Measurements from ENCODE around the gene DPP7.

Gene DPP7

DNA sequence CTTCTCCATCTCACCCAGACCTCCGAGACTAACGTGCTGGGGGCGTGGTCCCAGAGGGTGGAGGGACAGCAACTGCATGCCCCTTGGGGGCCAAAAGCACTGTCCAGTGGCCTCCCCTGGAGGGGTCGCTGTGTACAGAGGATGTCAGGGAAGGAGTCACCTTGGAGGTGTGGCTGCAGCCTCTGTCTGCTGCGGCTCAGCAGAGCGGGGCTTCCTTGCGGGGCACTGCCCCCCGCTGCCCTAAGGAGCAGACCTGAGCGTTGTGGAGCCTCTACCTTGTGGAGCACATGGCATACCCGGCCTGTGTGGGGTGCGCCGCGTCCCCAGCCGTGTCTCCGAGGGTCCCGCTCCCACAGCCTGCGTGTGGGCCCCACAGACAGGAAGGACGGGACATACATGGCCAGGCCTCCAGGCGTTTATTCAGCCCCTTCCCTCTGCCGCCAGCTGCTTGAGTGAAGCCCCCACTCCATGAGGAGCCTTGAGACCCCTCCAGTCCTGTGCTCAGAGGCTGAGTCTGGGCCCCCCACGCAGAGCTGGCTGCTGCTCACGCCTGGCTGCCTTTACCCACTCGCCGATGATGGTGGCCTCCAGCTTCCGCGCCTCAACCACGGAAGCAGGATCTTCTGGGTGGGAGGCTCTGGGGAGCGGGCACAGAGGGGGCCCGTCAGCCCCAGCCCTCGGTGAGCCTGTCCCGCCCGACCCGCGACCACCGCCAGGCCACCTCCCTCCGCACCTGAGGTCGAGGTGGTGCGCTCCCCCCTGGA, 4.2 kb downstream of the DPP7 start:
- FAIRE-seq, result no peak

DNA sequence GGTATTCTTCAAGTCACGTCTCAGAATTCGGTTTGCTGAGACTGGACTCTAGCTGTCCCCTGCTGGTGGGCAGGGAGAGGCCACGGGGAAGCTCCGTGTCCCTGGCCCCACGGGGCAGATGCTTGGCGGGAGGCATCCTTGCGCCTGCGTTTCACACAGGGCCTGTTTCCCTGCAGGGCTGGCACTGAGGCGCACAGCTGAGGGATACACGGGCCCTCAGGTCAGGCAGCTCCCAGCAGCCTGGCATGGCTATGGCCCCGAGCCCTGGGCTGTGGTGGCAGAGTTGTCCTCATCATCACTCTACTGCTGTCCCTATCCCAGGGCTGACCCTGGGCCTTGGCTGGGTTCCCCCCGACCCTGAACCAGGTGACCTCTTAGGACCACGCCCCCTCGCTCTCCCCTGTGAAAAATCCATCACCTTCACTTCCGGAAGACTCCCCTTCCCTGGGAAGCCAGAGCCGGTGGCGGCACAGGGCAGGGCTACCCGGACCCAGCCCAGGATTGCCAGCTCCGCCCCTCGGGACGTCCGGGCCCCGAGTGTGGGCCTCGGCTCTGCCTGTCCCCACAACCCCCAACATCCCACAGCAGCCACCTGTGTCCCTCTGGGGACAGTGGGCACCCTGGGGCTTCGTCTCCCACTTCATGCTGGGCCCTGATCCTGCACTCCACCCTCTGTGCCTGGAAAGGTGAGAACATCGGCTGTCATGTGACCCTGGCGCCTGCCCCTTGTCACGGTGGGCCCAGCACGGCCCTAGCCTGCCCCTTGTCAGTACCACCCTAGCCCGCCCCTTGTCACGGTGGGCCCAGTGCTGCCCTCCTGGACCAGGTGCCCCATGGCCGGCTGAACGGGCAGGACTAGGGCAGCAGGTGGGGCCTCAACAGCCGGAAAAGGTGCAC, 5.0 kb downstream of the DPP7 start:
- no peak for FAIRE-seq

DNA sequence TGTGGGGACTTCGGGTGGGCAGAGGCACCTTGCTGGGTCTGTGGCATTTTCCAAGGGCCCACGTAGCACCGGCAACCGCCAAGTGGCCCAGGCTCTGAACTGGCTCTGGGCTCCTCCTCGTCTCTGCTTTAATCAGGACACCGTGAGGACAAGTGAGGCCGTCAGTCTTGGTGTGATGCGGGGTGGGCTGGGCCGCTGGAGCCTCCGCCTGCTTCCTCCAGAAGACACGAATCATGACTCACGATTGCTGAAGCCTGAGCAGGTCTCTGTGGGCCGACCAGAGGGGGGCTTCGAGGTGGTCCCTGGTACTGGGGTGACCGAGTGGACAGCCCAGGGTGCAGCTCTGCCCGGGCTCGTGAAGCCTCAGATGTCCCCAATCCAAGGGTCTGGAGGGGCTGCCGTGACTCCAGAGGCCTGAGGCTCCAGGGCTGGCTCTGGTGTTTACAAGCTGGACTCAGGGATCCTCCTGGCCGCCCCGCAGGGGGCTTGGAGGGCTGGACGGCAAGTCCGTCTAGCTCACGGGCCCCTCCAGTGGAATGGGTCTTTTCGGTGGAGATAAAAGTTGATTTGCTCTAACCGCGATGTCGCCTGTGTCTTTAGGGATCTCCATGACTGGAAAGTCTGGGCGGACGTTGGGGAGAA, 5.8 kb downstream of the DPP7 start:
- no peak for FAIRE-seq

DNA sequence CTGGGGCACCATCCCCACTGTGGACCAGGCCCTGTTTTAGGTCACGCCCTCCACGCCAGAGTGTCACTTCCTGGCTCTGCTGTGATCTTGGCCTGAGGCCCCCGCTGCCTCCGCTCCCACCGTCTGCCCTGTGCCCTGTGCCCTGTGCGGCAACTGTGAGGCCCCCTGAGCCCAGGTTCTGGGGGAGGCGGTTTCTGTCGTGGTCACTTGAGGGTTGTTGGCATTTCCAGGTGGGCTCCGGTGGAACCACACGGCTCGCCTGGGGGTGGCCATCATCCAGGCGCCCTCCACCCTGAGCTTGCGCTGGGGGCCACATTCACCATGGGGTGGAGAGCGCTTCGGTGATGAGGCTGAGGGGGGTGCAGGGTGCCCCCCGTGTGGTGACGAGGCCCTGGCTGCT, 6.6 kb downstream of the DPP7 start:
- FAIRE-seq, result no peak

DNA sequence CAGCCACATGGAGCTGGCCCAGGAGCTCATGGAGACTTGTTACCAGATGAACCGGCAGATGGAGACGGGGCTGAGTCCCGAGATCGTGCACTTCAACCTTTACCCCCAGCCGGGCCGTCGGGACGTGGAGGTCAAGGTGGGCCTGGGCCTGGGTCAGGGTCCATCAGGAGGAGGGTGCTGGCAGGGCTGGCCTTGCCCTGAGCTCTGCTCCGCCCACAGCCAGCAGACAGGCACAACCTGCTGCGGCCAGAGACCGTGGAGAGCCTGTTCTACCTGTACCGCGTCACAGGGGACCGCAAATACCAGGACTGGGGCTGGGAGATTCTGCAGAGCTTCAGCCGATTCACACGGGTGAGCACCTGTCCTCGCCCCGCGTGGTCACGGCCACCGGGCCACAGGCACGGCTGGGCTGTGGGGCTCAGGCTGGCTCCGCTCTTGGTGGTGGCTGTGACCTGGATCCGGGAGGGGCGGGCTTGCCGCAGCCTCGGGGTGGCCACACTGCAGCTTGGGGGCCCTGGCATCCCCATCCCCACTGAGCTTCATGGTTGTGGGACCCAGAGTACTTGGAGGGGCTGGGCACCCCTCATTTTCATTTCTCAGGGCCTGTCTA, 7.1 kb downstream of the DPP7 start:
- FAIRE-seq, result no peak

DNA sequence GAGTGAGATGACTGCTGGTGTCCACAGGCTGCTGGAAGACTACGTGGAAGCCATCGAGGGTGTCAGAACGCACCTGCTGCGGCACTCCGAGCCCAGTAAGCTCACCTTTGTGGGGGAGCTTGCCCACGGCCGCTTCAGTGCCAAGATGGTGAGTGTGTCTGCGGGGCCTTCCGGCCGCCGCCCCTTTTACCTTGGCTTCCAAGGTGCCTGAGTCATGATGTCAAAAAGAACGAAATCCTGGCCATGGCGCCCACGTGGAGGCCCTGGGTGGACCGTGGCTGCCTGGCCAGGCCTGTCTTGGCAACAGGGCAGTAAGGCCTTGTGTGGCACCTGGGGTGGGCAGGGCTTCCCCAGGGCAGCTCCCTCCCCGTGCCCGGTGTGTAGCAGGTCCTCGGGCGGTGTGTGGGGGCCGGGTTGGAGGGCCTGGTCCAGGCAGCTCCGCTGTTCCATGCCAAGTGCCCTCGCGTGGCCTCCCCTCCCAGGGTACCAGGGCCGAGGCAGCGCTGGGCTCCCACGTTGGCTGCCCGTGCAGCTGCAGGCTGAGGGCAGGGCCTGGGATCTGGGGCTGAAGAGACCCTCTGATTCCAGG, 7.8 kb downstream of the DPP7 start:
- no peak for FAIRE-seq

DNA sequence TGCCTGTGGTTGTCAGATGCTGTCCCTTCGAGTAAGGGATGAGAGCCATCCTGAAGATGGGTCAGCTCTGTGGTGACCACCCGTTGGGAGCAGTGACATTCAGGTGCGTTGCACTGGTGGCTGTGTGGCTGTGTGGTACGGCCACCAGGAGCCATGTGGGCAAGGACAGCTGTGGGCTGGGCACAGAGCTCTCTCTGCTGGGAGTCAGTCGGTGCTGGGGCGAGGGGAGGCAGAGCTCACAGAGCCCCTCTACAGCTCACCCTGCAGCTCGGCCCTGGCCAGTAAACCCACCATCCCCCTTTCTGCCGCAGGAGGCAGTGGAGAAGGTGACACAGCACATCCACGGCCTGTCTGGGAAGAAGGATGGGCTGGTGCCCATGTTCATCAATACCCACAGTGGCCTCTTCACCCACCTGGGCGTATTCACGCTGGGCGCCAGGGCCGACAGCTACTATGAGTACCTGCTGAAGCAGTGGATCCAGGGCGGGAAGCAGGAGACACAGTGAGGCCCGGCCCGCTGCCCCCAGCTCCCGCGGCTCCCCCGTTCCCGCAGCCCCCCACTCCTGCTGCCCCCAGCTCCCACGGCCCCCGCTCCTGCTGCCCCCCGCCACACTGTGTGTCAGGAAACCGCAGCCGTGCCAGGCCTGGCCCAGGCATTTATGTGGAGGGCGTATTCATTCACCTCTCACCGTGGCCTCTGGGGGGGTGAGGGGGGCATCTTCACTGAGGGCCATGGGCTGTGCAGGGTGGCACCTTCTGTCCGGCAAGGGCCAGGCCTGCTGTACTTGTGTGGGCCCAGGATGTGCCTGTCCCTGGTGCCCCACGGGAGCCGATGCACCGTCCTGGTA, 8.5 kb downstream of the DPP7 start:
- FAIRE-seq, result no peak

DNA sequence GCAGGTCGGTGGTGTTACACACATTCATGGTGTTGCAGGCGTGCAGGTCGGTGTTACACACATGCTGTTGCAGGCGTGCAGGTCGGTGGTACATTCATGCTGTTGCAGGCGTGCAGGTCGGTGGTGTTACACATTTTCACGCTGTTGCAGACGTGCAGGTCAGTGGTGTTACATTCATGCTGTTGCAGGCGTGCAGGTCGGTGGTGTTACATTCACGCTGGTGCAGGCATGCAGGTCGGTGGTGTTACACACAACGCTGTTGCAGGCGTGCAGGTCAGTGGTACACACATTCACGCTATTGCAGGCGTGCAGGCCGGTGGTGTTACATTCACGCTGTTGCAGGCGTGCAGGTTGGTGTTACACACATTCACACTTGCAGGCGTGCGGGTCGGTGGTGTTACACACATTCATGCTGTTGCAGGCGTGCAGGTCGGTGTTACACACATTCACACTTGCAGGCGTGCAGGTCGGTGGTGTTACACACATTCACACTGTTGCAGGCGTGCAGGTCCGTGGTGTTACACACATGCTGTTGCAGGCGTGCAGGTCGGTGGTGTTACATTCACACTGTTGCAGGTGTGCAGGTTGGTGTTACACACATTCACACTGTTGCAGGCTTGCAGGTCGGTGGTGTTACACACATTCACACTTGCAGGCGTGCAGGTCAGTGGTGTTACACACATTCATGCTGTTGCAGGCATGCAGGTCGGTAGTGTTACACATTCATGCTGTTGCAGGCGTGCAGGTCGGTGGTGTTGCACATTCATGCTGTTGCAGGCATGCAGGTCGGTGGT, 11.1 kb downstream of the DPP7 start:
- no peak for FAIRE-seq

DNA sequence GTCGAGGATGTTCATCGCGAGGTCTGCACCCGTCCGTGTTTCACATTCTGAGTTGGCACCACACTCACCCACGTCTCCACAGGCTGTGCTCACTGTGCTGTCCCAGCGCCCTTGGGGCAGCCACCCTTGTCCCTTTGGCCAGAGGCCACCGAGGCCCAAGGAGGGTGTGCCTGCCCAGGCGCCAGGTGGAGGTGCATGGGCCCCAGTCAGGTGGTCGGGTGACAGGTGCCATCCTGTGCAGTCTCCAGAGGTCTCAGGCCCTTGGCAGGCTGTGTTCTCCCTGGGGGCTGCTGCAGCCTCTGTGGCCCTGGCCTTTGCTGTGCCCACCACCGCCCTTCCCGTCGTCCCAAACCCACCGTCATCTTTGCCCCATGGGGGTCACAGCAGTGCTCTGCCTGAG, 15.3 kb downstream of the DPP7 start:
- FAIRE-seq, result no peak

DNA sequence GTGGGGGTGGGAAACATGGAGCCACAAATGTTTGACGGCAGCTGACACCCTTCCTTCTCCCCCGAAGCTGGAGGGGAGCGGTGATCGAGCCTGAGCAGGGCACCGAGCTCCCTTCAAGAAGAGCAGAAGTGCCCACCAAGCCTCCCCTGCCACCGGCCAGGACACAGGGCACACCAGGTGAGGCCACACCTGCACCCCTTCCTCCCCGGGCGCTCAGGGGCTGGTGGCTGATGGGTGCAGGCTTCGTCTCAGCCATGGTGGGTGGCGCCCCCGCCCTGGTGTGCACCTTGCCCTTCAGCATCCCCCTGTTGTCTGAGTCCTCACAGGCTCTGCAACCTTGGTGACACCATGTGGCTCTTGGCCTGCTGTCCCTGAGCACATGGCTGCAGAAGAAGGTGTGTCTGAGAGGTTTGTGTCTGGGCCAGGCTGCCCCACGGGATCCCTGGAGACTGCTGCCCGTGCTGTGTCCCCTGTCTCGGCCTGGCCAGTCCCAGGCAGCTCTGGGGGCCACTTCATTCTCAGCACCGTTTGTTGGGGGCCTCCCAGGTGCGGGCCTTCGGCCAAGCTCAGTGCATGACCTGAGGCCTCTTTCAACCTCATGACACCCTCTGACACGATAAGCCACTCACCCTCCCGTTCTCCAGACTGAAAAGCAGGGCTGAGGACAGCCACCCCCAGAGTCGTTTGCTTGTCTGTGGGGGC, 16.6 kb downstream of the DPP7 start:
- FAIRE-seq, result no peak

DNA sequence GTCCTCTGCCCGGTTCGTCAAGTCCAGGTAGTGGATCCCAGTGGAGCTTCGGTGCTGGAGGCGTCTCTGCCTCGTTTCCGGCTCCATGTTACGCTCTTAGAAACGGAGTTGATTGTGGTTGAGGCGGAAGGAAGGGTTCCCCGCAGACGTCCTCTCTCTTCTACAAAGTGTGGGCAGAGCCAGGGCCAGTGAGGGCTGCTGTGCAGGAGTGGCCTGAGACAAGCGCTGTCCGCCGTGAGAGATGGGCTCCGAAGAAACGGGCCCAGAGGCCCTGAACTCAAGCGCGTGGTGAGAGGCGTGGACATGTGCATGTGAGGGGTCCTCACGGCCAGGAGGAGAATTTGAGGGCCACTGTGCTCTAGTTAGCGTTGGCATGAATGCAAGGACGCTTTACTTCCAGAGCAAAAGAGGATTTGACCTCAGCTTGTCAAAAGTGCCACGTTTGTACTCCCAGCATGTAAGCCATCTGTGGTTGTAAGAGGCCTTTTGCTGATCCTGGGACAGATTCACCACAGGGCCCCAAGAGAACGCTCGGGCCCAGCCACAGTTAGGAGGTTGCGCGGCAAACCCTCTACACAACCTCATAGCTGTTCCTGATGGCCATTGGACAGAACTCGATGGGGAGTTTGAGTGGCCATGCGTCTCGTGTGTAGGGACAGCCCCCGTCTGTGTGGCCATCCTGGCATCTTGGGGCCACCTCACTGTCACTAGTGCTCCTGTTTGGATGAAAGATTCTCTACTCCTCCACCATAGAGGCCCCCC, 17.6 kb downstream of the DPP7 start:
- FAIRE-seq, result no peak

DNA sequence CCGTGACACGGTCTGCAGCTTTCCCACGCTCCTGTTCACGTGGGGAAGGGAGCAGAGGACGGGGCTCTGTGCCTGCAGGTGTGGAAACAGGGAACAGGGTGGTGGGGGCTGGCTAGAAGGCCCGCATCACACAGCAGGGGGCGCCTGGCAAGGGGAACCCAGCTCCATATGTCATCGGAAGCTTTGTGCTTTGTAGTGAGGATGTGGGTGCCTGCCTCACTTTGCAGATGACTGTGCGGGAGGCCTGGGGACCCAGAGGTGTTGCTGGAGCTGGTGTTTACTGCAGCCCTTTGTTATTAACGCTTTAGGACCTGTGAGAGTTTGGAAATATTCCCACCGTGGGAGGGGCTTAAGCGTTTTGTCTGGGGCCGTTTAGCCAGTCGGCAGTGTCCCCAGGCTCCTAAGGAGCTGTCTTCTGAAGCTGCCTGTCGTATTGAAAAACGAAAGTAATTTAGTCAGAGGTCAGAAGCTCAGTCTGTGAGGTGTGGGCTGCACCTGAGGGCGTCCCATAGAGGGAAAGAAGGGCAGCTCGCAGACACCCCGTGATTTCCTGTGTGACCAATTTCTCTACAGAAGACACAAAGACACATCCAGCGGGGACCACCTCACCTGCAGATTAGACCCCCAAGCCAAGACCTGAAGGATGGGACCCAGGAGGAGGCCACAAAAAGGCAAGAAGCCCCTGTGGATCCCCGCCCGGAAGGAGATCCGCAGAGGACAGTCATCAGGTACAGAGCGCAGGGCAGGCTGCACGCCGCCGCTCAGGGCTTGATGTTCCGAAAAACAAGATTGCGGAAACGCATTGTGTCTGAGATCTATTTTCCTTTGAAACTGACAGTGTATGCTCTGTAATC, 18.6 kb downstream of the DPP7 start:
- no peak for FAIRE-seq

DNA sequence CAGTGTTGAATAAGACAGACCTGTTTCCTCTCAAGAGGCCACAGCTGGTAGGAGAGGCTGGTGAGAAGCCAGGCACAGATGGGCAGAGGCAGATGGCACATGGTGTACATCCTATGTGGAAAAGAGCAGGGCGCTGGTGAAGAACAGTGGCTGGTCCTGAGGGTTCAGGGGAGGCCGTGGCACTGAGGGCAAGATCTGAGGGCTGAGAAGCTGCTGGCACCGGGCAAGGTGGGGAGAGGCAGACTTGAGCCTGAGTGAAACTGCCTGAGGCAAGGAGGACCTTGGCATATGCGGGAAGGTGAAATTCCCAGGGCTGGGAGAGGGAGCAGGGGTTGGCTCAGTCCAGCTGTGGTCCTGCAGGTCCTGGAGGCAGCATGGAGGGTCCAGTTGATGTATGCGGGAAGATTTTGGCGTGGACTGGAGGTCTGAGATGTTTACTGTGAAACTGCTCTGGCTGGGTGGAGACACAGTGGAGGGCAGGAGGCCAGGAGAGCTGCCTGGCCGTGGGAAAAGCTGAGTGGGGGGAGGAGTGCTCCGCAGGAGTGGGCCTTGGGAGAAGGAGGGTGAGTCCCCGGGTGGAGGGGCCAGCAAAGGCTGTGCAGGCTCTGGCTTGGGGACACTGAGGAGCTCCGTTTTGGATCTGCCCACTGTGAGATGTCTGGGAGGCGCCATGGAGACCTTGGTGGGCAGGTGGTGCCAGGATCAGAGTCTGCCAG, 25.1 kb downstream of the DPP7 start:
- FAIRE-seq, result no peak

DNA sequence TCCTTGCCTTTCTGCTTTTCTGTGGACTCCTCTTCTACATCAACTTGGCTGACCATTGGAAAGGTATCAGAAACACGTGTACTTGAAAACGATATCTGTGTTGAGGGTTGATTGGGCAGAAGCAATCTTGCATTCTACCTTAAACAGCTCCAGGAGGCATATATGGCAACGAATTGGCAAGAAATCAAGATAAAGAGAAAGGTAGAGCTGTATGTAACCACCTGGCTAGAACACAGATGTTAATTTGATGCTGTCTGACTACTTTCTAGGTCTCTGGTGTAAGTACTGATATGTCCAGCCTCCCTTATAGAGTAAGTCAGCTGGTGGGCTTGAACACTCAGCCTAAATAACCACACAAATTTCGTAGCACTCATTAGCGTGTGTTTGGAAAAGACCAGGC, 26.4 kb downstream of the DPP7 start:
- FAIRE-seq, result no peak

DNA sequence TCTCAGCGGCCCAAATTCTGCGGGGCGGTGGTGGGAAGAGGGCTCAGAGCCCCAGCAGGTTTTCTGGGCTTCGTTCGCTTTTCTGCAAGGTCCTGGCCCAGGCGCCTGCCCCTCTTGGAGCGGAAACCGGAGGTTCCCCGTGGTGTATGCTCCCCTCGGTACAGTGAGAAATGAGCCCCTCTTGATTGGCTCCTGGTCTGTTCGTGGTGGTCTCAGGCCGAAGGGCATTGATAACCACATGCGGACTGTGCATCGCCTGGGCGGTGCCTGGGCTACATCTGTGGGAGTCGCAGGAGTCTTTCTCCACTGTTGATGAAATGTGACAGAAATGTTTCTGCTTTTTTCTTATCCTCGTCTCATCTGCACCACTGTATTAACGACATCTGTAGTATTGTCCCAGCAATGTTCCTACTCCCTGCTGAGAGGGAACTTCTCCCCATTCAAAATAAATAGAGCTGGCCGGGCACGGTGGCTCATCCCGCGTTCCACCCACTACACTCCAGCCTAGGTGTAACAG, 27.1 kb downstream of the DPP7 start:
- FAIRE-seq, result no peak

DNA sequence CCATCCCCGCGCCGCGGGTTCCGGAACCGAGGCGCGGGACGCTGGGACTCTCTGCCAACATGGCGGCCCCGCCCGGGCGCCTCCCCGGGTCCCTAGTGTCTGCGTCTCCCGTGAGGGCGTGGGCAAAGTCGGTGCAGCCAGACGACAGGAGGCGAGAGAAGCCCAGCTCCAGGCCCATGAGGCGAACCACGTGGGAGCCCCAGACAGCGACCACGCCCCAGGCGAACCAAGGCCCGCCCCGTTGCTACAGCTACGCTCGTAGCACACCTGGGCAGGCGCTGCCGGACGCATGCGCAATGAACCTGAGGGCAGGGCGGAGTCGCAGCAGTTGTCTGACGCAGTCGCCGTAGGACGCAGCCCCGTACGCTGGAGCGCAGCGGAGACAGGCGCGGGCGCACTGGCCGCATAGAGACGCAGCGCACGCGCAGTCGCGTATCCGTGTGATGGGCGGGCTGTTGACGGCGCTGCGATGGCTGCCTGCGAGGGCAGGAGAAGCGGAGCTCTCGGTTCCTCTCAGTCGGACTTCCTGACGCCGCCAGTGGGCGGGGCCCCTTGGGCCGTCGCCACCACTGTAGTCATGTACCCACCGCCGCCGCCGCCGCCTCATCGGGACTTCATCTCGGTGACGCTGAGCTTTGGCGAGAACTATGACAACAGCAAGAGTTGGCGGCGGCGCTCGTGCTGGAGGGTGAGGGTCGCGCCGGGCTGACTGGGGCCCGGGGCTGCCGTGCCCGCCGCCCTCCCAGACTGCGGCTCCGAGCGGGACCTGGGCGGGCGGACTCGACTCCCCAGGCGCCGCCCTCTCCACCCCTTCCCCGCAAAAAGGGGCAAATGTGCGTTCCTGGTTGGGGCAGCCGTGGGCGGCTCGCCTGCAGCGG, 27.8 kb downstream of the DPP7 start, which contains the start of gene MAN1B1:
MAN1B1 (plus strand) TSS at position 455 of the 878 bp plus-strand sequence; CDS start at position 470, 15 bp downstream.
- FAIRE-seq, result peak; percentile 96
